NCI-H2196 (cell line): ENCODE data around the gene TKTL1.
A peak's percentile ranks its signal among the peaks of the same experiment; 100 is the strongest.

Experiments used
- DNase-seq: peaks from one replicate; lab custom pipeline; 2025; ENCODE audit not compliant: unreplicated experiment; lab: John Stamatoyannopoulos, UW

The TKTL1 gene

DNA sequence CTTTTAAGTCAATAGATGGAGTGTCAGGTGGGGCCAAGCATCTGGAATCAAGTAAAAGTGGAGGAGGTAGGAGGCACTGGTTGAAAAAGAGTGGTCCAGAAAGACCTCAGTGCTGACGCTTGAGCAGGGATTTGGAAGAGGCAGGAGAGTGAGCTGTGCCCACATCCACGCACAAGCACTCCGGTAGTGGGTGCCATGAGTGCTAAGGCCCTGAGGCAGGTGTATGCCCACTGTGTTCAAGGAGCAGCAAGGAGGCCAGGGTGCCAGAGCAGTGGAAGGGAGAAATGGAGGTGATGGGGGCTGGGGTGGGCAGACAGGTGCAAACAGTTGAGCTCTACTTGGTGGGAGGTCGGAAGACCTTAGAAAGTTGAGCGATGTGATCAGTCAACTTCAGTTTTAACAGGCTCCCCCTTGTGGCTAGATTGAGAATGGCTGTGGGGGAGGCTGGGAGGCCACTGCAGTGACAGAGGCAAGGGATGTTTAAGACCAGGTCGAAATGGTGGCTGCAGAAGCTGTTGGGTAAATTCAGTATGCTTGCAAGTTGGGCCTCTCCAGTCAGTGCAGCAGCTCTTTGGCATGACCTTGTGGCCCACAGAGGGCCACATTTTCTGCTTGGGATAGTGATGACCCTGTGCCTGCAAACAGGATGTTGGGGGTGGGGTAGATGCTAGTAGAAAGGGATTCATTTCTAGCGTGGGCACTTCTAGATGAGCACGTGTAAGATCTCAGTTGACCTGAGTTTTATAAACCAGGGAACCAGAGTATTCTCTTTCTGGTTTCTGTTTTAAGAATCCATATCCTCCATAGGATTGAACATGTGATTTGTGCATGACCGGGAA is 12.7 kb downstream of the TKTL1 start:
- DNase-seq, result peak; percentile 39

DNA sequence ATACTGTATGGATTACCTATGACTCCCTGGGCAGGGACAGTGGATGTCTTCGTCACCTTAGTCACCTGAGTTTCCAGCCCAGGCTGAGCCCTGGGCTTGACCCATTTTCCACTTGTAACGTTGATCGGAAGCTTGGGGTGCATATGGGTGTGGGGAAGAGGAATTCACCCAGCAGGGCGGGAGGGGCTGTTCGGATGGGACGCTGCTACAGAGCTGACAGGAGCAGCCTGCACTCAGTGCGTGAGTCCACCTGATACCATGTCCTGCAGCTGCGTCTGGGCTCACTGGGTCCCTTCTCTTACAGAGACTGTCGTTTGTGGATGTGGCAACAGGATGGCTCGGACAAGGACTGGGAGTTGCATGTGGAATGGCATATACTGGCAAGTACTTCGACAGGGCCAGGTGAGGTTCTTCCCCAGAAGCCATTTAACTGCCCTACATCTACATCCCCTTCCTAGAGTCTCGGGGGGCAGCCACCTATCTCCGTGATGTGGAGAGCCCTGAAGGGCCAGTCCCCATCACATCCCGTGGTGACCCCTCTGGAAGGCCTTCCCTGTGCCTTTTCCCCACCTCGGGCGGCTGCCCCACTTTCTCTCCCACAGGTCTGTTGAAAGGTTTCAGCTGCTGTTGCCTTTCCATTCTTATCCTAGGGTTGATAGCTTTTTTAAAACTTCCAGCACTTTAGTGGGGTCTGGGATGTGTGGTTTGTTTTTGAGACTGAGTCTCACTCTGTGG is 13.6 kb downstream of the TKTL1 start:
- no peak for DNase-seq

DNA sequence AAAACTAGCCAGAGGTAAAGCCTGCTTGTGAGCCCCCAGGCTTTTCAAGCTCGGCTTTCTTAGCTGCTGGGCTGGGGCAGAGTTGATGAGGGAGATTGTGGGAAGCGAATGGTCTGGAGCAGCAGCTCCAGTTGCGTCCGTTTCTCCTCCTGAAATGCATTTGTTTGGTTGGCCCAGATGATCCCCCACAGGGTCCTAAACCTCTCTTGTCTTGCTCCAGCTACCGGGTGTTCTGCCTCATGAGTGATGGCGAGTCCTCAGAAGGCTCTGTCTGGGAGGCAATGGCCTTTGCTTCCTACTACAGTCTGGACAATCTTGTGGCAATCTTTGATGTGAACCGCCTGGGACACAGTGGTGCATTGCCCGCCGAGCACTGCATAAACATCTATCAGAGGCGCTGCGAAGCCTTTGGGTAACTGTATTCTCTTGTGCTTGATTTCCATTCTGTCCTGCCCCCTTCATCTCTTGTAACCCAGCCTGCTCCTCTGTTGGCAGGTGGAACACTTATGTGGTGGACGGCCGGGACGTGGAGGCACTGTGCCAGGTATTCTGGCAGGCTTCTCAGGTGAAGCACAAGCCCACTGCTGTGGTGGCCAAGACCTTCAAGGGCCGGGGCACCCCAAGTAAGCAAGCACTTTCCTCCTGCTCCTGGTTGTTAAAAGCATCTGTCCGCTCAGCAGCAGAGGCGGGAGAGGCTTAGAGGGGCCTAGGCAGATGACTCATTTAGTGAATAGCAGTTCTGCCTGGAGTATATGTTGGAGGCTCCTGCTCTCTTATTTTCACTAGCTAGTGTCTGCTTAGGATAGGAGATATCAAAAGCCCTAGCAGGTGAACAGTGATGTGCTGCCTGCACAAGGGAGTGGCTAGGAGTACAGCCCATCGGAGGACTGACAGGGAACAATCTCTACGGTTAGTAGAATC is 15.3 kb downstream of the TKTL1 start:
- no peak for DNase-seq

DNA sequence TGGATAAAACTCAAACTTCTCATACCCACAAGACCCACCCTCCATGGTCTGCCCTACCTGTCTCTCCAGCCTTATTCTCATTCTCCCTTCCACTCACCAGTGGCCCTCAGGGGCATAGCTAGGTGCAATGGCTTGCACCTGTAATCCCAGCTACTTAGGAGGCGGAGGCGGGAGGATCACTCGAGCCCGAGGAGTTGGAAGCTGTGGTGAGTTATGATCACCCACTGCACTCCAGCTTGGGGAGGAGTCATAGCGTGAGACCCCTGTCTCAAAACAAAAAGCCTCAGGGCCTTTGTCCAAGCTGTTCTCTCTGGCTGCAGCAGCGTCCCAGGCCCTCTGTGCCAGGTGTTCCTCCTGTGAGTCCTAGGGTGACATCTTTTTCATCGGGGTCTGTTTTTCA is 16.5 kb downstream of the TKTL1 start:
- DNase-seq, result no peak

DNA sequence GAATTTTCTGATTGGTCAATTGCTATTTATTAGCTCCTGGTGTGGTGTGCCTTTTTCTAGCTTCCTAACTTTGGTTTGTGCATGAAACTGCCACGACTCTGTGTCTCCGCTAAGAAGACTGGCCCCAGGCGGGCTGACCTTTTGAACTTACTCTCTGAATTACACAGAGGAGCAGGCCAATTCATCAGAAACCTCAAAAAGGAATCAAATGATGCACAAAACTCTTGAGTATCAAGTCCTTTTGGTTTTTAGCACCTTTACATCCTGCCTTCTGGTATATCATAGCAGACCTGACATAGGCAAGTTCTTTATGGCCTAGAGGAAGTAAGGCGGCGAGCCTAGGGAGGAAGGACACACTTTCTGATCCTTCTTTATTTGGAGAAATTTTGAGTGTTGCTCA is 17.6 kb downstream of the TKTL1 start:
- DNase-seq, result no peak

DNA sequence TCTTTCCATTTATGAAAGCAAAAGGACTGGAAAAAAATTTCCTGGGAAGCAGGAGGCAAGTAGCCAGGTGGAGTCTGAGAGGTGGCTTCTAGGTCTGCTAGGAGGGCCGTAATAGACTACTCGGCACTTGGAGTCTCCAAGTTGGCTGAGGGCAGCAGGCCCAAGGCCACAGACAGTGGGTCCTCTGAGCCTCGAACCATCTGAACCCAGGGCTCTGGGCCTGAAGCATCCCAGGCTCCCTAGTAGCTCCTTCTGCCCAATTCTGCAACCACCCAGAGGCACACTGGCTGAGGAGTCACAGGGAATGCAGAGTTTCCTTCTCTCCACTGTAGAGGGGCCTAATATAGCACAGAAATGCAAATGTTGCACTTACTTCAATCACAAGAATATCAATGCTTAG is 19.8 kb downstream of the TKTL1 start:
- DNase-seq, result no peak

DNA sequence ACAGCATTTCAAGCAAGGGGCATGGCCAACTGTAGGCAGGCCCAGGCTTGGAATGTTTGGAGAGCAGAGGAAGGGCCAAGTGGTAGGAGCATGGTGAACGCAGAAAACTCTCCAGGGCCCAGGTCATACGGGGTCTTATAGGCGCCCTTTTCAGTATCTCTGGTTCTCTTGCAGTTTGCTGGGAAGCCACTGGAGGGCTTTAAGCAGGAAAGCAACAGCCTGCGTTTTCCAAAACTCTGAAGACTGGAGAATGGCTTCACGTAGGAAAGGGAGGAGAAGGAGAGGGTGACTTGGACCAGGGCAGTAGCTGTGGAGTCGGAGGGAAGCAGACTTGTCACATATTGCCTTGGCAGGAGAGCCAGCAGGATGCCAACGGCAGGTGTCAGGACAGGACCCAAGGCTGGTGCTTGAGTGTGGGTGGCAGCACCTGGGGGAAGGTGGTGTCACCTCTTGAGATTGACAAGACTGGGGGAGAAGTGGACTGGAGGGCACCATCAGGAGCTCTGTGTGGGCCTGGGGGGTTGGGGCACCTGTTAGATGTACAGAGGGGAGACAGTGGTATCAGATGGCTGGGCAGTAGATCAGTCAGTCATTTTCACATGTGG is 21.9 kb downstream of the TKTL1 start:
- peak; percentile 2 for DNase-seq

DNA sequence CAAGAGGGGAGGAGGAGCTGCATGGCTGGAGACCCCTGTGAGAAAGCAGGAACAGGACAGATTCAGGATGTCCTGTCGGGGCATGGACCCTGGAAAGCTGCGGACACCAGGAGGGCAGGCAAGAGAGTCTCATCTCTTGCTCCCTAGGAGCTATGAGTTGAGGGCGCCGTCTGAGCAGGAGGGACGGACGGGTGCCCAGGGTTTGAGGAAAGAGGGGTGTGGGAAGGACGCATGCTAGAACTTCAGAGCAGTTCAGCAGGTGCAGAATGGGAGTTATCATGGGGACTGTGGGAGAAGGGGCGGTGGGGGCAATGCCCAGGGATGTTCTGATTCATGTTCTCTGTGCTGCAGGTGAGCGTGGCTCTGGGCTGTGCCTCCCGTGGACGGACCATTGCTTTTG is 24.8 kb downstream of the TKTL1 start:
- DNase-seq, result no peak

DNA sequence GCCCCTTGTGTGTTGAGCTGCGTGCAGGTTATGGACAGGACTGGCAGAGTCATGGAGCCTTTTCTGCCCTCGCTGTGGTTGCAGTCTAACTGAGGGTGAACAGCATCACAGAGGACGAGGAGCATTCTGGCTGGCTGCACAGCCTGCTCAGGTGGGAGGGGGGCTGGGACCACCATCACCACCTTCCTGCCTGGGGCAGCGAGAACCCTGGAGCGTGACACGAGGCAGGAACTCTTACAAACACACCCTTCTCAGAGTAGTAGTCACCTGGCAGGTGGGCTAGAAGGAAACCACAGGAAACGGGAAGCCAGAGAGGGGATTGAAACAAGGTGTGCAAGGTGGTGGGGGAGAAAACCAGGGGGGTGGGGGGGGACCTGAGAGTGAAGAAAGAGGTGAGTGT is 25.6 kb downstream of the TKTL1 start:
- no peak for DNase-seq

DNA sequence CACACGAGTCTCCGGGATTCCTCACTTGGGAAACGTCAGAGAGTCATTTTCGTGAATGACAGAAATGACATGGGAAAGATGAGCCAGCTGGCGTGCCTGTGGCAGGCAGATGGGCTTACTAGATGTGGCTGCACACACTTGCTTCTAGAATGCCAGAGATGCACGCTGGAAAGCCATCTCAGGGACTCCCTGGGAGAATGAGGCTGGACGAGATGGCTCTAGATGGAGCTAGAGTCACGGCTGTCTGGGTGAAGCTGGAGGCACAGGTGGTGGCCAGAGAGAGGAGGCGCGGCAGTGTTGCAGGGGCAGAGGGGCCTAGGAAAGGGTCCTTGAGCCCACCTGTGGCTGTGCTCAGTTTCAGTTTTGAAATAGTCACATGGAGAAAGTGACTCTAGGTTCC is 26.0 kb downstream of the TKTL1 start:
- no peak for DNase-seq

DNA sequence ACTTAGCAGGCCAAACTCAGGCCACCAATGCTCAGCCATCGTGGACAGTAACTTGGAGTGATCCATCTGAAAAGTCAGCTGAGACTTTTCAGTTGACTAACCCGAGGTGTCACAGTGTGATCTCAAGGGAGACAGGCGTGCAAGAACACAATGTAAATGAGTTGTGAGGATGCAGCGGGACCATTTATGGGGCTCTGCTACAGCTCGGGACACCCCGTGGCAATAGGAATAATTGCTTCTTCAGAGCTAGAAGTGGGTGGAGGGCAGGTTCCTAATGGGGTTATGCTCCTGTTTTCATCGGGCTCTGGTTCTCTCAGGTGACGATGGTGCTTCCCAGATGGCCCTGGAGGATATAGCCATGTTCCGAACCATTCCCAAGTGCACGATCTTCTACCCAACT is 27.3 kb downstream of the TKTL1 start:
- no peak for DNase-seq

DNA sequence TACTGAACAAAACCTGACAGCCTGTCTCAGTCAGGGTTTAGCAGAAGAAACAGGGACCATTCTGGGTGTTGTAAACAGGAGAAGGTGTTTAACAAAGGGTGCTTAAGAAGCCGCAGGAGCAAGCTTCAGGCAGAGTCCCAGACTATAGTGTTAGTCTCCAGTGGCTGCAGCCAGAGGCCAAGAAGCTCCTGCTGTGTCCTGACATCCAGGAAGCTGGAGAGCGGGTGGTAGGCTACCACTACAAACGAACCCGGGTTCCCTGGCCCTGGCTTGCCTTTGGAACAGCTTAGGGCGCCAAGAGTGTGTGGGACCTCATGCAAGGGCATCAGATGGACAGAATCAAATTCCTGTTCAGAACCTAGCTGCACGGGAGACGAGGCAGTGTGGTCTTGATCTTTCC is 27.9 kb downstream of the TKTL1 start:
- DNase-seq, result no peak

DNA sequence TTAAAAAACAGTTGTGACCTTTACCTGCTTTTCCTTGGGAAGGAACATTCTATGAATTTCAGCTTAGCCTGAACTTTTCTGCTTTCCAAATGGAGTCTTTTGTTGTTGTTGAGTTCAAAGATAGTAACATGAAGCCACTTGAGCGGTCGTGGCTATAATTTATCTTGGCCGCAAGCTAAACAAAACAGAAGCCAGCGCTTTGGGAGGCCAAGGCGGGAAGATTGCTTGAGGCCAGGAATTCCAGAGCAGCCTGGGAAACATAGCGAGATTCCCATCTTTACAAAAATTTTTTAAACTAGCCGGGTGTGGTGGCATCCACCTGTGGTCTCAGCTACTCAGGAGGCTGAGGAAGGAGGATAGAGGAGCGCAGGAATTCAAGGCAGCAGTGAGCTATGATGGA is 29.9 kb downstream of the TKTL1 start:
- peak; percentile 10 for DNase-seq

DNA sequence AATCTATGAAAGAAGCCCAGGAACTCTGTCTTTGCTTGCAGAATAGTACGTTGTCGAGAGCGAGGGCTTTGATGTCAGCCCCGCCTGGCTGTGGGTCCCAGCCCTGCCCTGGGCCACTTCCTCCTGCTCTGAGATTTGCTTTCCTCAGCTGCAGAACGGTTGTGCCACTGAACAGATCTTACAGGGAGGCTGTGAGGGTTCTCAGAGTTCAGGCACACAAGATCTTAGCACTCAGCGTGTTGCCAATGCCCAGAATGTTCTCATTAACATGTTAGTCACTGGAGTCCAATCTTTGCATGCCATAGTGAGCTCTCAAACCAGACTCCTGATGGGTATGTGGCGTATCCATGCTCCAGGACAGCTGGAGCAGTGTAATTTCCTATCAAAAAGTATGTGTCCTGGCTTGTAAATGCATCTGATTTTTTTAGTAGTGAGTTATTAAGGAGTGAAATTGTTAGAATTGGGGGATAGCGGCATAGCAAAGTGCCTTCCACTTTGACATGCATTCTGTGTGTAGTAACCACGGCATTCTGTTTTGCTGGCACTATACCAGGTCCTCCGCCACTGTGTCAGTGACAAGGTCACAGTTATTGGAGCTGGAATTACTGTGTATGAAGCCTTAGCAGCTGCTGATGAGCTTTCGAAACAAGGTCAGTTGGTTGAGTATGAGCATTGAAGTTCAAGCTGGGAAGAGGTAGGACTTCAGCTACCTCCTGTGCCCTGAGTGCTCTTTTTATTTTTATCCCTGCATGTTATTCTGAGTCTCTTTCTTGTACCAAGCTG is 31.6 kb downstream of the TKTL1 start:
- DNase-seq, result no peak

DNA sequence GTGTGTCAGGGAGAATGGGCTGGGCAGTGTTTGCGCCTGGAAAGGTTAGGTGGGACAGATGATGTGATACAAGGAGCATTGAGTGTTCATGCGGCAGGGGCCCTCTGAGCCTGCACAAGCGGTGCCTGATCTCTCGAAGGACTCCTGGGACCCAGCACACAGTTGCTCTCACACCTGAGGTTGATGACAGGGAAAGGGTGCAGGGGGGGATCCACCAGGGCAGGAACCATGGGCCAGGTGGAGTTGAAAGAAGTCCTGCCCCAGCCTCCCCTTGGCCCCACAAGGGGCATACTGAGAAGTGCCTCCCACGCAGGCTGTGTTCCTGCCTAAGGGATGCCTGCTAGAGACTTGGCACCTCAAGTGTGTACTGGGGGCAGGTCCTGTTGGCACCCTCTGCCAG is 33.1 kb downstream of the TKTL1 start:
- no peak for DNase-seq

DNA sequence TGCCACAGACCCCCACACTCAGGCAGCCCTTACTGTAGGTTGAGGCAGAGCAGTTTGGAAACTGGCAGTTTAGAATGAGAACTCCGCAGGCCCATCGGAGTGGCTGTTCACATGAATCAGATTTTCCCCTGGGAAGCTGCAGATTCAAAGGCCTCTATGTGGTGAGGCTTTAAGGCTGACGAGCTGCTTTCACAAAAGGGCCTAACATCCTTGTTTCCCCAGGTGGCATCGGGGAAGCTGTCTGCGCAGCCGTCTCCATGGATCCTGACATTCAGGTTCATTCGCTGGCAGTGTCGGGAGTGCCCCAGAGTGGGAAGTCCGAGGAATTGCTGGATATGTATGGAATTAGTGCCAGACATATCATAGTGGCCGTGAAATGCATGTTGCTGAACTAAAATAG is 33.7 kb downstream of the TKTL1 start:
- no peak for DNase-seq

DNA sequence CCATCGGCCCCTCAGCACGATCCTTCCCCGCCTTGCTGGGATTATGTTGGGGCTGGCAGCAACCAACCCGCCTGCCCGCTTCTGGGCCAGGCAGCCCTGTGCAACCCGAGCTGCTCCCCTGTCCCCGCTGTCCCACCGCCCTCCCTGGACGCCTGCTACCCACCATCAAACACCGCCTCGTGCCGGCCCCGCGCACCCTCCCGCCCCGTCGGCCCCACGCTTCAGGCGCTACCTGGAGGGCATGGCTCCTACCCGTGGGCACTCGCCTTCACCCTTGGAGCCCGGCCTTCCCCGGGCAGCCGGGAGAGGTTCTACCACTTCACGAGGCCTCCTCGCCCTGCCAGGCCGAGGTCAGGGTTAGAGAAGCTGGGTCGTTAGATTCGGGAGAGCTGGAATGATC is 37.0 kb downstream of the TKTL1 start:
- no peak for DNase-seq

DNA sequence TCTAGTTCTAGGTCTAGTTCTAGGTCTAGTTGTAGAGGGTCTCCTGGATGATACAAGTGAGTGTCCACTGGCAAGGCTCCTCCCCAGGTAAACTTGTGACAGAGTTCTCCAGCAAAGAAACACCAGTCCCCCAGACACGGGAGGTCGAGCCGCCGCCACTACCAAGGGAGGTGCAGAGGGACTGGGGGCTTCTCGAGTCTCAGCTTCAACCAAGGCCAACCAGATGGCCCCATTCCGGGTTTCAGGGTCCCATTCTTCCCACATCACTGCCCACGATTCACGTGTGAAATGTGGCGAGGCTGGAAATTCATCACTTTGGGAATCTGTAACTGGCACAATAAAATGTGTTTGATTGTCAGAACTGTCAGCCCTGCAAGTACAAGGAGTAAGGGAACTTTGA is 37.5 kb downstream of the TKTL1 start:
- no peak for DNase-seq

DNA sequence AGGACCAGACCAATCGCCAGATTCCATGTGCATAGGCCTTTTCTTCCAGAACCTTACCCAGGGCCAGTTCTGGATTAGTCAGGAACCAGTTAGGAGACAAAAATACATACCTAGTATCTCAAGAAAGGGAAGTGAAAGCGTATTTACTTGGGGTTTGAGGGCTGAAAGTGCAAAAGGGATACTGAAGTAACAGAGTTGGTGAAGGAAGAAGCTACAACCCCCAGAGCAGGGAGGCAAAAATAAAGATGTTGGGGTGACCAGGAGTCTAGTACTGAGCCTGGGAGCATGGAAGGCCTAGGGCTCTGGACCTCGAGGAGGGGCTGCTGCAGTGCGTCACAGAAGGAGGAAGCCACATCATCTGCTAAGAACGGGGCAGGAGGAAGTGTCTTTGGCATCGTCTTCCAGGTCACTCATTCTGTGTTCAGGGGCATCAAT is 38.3 kb downstream of the TKTL1 start:
- no peak for DNase-seq

DNA sequence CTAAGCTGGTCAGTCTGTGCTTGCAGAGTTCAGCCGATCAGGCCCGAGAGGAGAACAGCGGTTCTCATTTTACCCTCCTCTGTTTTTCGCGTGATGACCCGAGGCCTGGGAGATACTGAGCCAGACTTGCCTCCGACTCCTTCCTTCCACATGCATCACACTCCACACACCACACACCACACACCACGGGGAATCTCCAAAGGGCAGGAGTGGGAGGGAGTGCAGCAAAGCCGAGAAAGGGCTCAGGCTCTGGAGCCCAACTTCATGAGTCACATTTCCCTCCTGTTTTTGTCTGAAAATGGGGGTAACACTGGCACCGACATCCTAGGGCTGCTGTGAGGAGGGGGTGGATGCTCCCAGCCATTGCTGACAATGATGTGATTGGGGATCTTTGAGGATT is 38.9 kb downstream of the TKTL1 start:
- no peak for DNase-seq
